GM12878 (cell line): ENCODE results near the gene LARGE1. TPM values are rescaled to one million over a fixed set of nuclear protein-coding genes. Genes with fewer than 3 reads are reported as not detected.

ENCODE experiments used
- ATAC-seq: fragments of 200-7000 bp; cut with Tn5 transposase; 3 replicates; pipeline ENCODE4 v1.9.1; 2020; ENCODE audit warnings: mild to moderate bottlenecking, moderate library complexity
- BruUV-seq: library from RNA; stranded (reverse); fragments of 400-500 nt; replicated peaks from 2 replicates; lab custom pipeline; 2021; lab: Mats Ljungman, UMichigan
- CTCF ChIA-PET: fragments of 300-600 bp; sonication (Branson Sonifier 250); formaldehyde crosslinking; extraction: SDS; loops from one replicate; lab custom pipeline; 2021; ENCODE audit warnings: inconsistent platforms; lab: Yijun Ruan, JAX
- POLR2A ChIA-PET: fragments of 350-600 bp; formaldehyde crosslinking; extraction: SDS; loops from one replicate; lab custom pipeline; 2021; ENCODE audit warnings: inconsistent platforms; lab: Charles Lee
- RAD21 ChIA-PET: fragments of 300-600 bp; sonication (Branson Sonifier 250); formaldehyde crosslinking; loops from one replicate; lab custom pipeline; 2023; ENCODE audit warnings: antibody characterized with exemption; ENCODE audit not compliant: unreplicated experiment; lab: Charles Lee
- SMC1A ChIA-PET: fragments of 300-600 bp; sonication (Branson Sonifier 250); formaldehyde crosslinking; loops from one replicate; lab custom pipeline; 2023; ENCODE audit not compliant: unreplicated experiment, uncharacterized antibody; lab: Charles Lee
- DNase-seq: peaks from one replicate; pipeline ENCODE4 v3.0.0-alpha.2; 2011; ENCODE audit warnings: low read depth, low spot score
- FAIRE-seq: peaks from 3 replicates; lab custom pipeline; 2011; peaks lifted over from hg19 to GRCh38; lab: Jason Lieb, UNC
- H2AFZ ChIP-seq: 2 replicates; pipeline ENCODE4 v1.6.0; 2011; ENCODE audit warnings: low read depth, low read length, control low read depth; ENCODE audit not compliant: control insufficient read depth
- H3K27ac ChIP-seq: 2 replicates; pipeline ENCODE4 v1.5.1; 2011; ENCODE audit warnings: control low read depth; ENCODE audit not compliant: control insufficient read depth, insufficient read depth
- H3K27me3 ChIP-seq, 2 experiments: replicated peaks in 1 of 2; 2 replicates each; pipeline versions ENCODE4 v1.6.0 to v1.6.1; 2011; ENCODE audit warnings: low read length in 1 of 2; ENCODE audit not compliant: control insufficient read depth in 2 of 2, insufficient read depth in 2 of 2
- H3K36me3 ChIP-seq, 2 experiments: 2 replicates each; pipeline ENCODE4 v1.5.1; 2011; ENCODE audit warnings: low read length in 1 of 2; ENCODE audit not compliant: control insufficient read depth in 2 of 2, insufficient read depth in 2 of 2
- H3K4me1 ChIP-seq: 2 replicates; pipeline ENCODE4 v1.6.1; 2011; ENCODE audit warnings: mild to moderate bottlenecking, low read length, moderate library complexity, mixed read lengths; ENCODE audit not compliant: control insufficient read depth, insufficient read depth
- H3K4me2 ChIP-seq: 2 replicates; pipeline ENCODE4 v1.6.0; 2011; ENCODE audit warnings: control low read depth; ENCODE audit not compliant: control insufficient read depth, insufficient read depth
- H3K4me3 ChIP-seq: fragments of 200-600 bp; sonication (generic); 2 replicates; pipeline ENCODE4 v1.5.1; 2016
- H3K79me2 ChIP-seq: 2 replicates; pipeline ENCODE4 v1.6.0; 2011; ENCODE audit warnings: low read length; ENCODE audit not compliant: control insufficient read depth, insufficient read depth
- H3K9ac ChIP-seq: 2 replicates; pipeline ENCODE4 v1.8.0; 2011; ENCODE audit warnings: low read length, control low read depth, mixed read lengths; ENCODE audit not compliant: control insufficient read depth, insufficient read depth
- H3K9me3 ChIP-seq: replicated peaks from 3 replicates; pipeline ENCODE4 v1.5.1; 2011; ENCODE audit warnings: mild to moderate bottlenecking, low read length; ENCODE audit not compliant: control insufficient read depth, insufficient read depth
- H4K20me1 ChIP-seq: 2 replicates; pipeline ENCODE4 v1.6.0; 2011; ENCODE audit not compliant: control insufficient read depth, insufficient read depth
- KAT2A ChIP-seq: conservative IDR thresholded peaks from 2 replicates; pipeline ENCODE4 v1.6.1; 2011; ENCODE audit warnings: low read depth, low read length; ENCODE audit not compliant: control insufficient read depth
- NBN ChIP-seq: fragments of 450-650 bp; IDR thresholded peaks from 2 replicates; pipeline ENCODE4 v1.6.1; 2016
- NFYA ChIP-seq: IDR thresholded peaks from 2 replicates; pipeline ENCODE4 v1.6.1; 2011; ENCODE audit warnings: low read depth, mild to moderate bottlenecking, low read length, improper control_type of control experiment, borderline replicate concordance
- RBBP5 ChIP-seq: fragments of 200-600 bp; sonication (generic); conservative IDR thresholded peaks from 2 replicates; pipeline ENCODE4 v1.6.1; 2016
- RUNX3 ChIP-seq: IDR thresholded peaks from 2 replicates; pipeline ENCODE4 v1.6.1; 2012; ENCODE audit warnings: low read length, inconsistent platforms
- SREBF2 ChIP-seq: IDR thresholded peaks from 2 replicates; pipeline ENCODE4 v1.6.1; 2012; ENCODE audit warnings: mild to moderate bottlenecking, low read length
- SUPT20H ChIP-seq: IDR thresholded peaks from 2 replicates; pipeline ENCODE4 v1.6.1; 2011; ENCODE audit warnings: low read depth, mild to moderate bottlenecking, low read length, moderate library complexity, borderline replicate concordance; ENCODE audit not compliant: control insufficient read depth
- YY1 ChIP-seq: IDR thresholded peaks from 2 replicates; pipeline ENCODE4 v1.6.1; 2011; ENCODE audit warnings: low read depth, mild to moderate bottlenecking, low read length
- ZNF622 ChIP-seq: fragments of 450-650 bp; IDR thresholded peaks from 2 replicates; pipeline ENCODE4 v1.6.1; 2017; ENCODE audit warnings: mild to moderate bottlenecking, inconsistent platforms
- WGBS: methylation state at CpG from one replicate; pipeline ENCODE4 v1.1.6; 2016; ENCODE audit warnings: low lambda C conversion rate; ENCODE audit not compliant: insufficient replicate concordance, insufficient coverage; ENCODE audit errors: missing lambda C conversion rate; 5-methylcytosine and 5-hydroxymethylcytosine counted together
- in situ Hi-C: fragments of 300-500 bp; cut with MboI; formaldehyde crosslinking; loops from 9 replicates; pipeline ENCODE4 v1.14.3; 2018; ENCODE audit warnings: mixed read lengths
- intact Hi-C: fragments of 100-400 bp; cut with micrococcal nuclease; formaldehyde crosslinking; loops from one replicate; pipeline ENCODE4 v1.14.2; 2022; ENCODE audit not compliant: unreplicated experiment
- polyA plus RNA-seq, 11 experiments: library from polyadenylated mRNA; depleted of rRNA in 4 of 11; unstranded in 6 of 11; stranded (reverse) in 5 of 11; fragments of >200 nt; fragmentation: Nextera tagmentation in 4 of 11; fragmentation: Illumina TruSeq in 1 of 11; extraction: Ambion mirVana in 4 of 11; extraction: Trizol in 1 of 11; gene quantifications; 1 replicate in 1 of 11; 2 replicates in 10 of 11; pipeline versions ENCODE4 v1.2.1 to v1.2.3, GENCODE V29; 2011 to 2016; ENCODE audit warnings: inconsistent platforms in 2 of 11, missing spikeins in 2 of 11, low read depth in 1 of 11
- total RNA-seq, 4 experiments: library from RNA; depleted of rRNA in 3 of 4; stranded (reverse); fragments of >200 nt in 3 of 4; fragmentation: Illumina TruSeq in 1 of 4; extraction: Trizol in 1 of 4; gene quantifications; 2 replicates each; pipeline versions ENCODE4 v1.2.1 to v1.2.3, GENCODE V29; 2013 to 2021
- TF ChIP-seq, protein P1 (sequence below): IDR thresholded peaks from 2 replicates; pipeline ENCODE4 v1.6.1; 2011; ENCODE audit warnings: borderline replicate concordance, low read depth, mild to moderate bottlenecking, moderate library complexity, low read length; ENCODE audit not compliant: insufficient read depth, poor library complexity, severe bottlenecking

Gene LARGE1
- total and polyA plus RNA-seq, 10 of the 15 experiments (the other 5 are each of a cell fraction or from before 2014, with no cell fraction given), result 3.2 to 41.4 (median 17.3) TPM

DNA sequence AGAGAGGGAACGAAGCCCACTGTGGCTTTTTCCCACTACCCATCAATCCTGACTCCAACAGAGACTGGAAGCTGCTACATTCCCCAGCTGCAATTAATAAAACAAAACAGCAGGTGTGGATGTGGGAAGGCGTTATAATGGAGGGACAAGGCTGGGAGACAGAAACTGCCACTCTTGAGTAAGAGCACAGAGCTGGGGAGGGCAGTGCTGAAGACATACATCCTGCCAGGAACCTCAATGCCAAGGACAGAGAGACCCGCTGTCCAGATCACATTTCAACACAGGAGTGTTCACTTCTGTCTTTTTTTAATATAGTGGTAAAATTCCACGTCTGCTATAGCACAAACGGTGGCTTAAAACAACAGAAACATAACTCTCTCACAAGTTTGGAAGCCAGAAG, 94.5 kb downstream of the LARGE1 start:
- no peaks in the 10 kb centered on the region for H3K36me3 ChIP-seq
- ChIA-PET POLR2A (no interaction called here), SMC1A (no interaction called here), CTCF (no interaction called here), RAD21 (no interaction called here)
- BruUV-seq, result no TSS peak
- no peaks in the 10 kb centered on the region for H3K27me3 ChIP-seq
- no peak for DNase-seq
- intact Hi-C loops, result no loop called here
- H3K9ac ChIP-seq, result no peak overlapping the region
- no peak for FAIRE-seq
- no peak overlapping the region for H2AFZ ChIP-seq
- H3K27ac ChIP-seq, result no peak overlapping the region
- in situ Hi-C loops, result no loop called here
- no peaks in the 10 kb centered on the region for H3K4me1 ChIP-seq
- H3K9me3 ChIP-seq, result no peaks in the 10 kb centered on the region; the same call in 2 of the 3 replicates
- H3K4me3 ChIP-seq, result no peak overlapping the region
- 96% methylated on average over 5 of the region's 5 CpGs for WGBS
- no peaks in the 10 kb centered on the region for H4K20me1 ChIP-seq
- ATAC-seq, result no peak
- H3K4me2 ChIP-seq, result no peak overlapping the region
- no peak for TF ChIP-seq NBN
- TF ChIP-seq, protein P1, sequence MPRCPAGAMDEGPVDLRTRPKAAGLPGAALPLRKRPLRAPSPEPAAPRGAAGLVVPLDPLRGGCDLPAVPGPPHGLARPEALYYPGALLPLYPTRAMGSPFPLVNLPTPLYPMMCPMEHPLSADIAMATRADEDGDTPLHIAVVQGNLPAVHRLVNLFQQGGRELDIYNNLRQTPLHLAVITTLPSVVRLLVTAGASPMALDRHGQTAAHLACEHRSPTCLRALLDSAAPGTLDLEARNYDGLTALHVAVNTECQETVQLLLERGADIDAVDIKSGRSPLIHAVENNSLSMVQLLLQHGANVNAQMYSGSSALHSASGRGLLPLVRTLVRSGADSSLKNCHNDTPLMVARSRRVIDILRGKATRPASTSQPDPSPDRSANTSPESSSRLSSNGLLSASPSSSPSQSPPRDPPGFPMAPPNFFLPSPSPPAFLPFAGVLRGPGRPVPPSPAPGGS, result no peak
- no peak for TF ChIP-seq RBBP5
- no peak for TF ChIP-seq NFYA
- TF ChIP-seq SUPT20H, result no peak
- TF ChIP-seq ZNF622, result no peak
- no peak for TF ChIP-seq YY1
- TF ChIP-seq SREBF2, result no peak
- no peak for TF ChIP-seq RUNX3
- TF ChIP-seq KAT2A, result no peak
- H3K79me2 ChIP-seq, result no peaks in the 10 kb centered on the region; the same call in 1 of the 2 replicates
